Lower lobe of right lung (tissue), 2 donors: ENCODE measurements around the gene EPS8L3. TPM values are rescaled to one million over a fixed set of nuclear protein-coding genes. Genes with fewer than 3 reads are reported as not detected.

ENCODE experiments used
- ATAC-seq, 2 donors: fragments of 200-7000 bp; cut with Tn5 transposase; one replicate each; pipeline ENCODE4 v1.9.1; 2020 to 2022; ENCODE audit warnings: mild to moderate bottlenecking in 2 of 2, moderate library complexity in 2 of 2
- DNase-seq: peaks from one replicate; pipeline ENCODE4 v3.0.0-alpha.2; 2020
- H3K27ac ChIP-seq: fragments of 200-600 bp; one replicate; pipeline ENCODE4 v1.8.0; 2022
- H3K27me3 ChIP-seq: fragments of 200-600 bp; one replicate; pipeline ENCODE4 v1.8.0; 2022; ENCODE audit warnings: low read depth
- H3K36me3 ChIP-seq: fragments of 200-600 bp; one replicate; pipeline ENCODE4 v1.8.0; 2022; ENCODE audit warnings: mild to moderate bottlenecking
- H3K4me1 ChIP-seq: fragments of 200-600 bp; one replicate; pipeline ENCODE4 v1.8.0; 2022
- H3K4me3 ChIP-seq: fragments of 200-600 bp; one replicate; pipeline ENCODE4 v1.8.0; 2022; ENCODE audit warnings: mild to moderate bottlenecking
- H3K9me3 ChIP-seq: fragments of 200-600 bp; one replicate; pipeline ENCODE4 v1.8.0; 2022
- CTCF ChIP-seq: fragments of 200-600 bp; IDR thresholded peaks from one replicate; pipeline ENCODE4 v1.8.0; 2022; ENCODE audit warnings: antibody characterized with exemption, mild to moderate bottlenecking
- intact Hi-C: fragments of 100-400 bp; cut with DNase I; formaldehyde crosslinking; loops from one replicate; pipeline ENCODE4 v1.11.0; 2022
- total RNA-seq: library from RNA; stranded (reverse); fragmentation: NEBNext Ultra II Directional; extraction: Animal tissue kit (Norgen Biotek cat#: 25700); gene quantifications from one replicate; pipeline ENCODE4 v1.2.1, GENCODE V29; 2021
- donor health status: DM: no; HTN: yes; CAD: no; lungs with severe emphysema.

EPS8L3 gene
- total RNA-seq, 1 donor from 2014 or later, result not detected

GRCh38 chr1:109725510-109725909 is 38.2 kb downstream of the EPS8L3 start:
- DNase-seq (no peak), ATAC-seq (no peak)
- TF ChIP-seq CTCF, result no peak
- intact Hi-C loops, result no loop called here
- Histone ChIP-seq H3K9me3 (no peaks in the 10 kb centered on the region), H3K27ac (no peak overlapping the region), H3K4me3 (no peak overlapping the region), H3K27me3 (no peaks in the 10 kb centered on the region), H3K4me1 (no peaks in the 10 kb centered on the region), H3K36me3 (no peaks in the 10 kb centered on the region)

- DNase-seq, result no peak
- Histone ChIP-seq H3K4me1 (no peaks in the 10 kb centered on the region), H3K36me3 (no peaks in the 10 kb centered on the region), H3K4me3 (no peak overlapping the region), H3K27me3 (no peaks in the 10 kb centered on the region), H3K27ac (no peak overlapping the region), H3K9me3 (no peaks in the 10 kb centered on the region)
- ATAC-seq, result no peak
- no peak for TF ChIP-seq CTCF
- intact Hi-C loops, result no loop called here
Measured at GRCh38 chr1:109724933-109725332, 38.8 kb downstream of the EPS8L3 start.

- Histone ChIP-seq H3K36me3 (no peaks in the 10 kb centered on the region), H3K27me3 (no peaks in the 10 kb centered on the region), H3K4me3 (no peak overlapping the region), H3K9me3 (no peaks in the 10 kb centered on the region), H3K4me1 (no peaks in the 10 kb centered on the region), H3K27ac (no peak overlapping the region)
- ATAC-seq (no peak), DNase-seq (no peak)
- intact Hi-C loops, result no loop called here
- TF ChIP-seq CTCF, result no peak
Measured at GRCh38 chr1:109722908-109723691, 40.6 kb downstream of the EPS8L3 start.

GRCh38 chr1:109721971-109722370 is 41.8 kb downstream of the EPS8L3 start:
- Histone ChIP-seq H3K27ac (no peak overlapping the region), H3K27me3 (no peaks in the 10 kb centered on the region), H3K4me3 (no peak overlapping the region), H3K9me3 (no peaks in the 10 kb centered on the region), H3K4me1 (no peaks in the 10 kb centered on the region), H3K36me3 (no peaks in the 10 kb centered on the region)
- DNase-seq, result no peak
- intact Hi-C loops, result no loop called here
- ATAC-seq, result no peak
- no peak for TF ChIP-seq CTCF

GRCh38 chr1:109721042-109721441 is 42.7 kb downstream of the EPS8L3 start:
- Histone ChIP-seq H3K36me3 (no peaks in the 10 kb centered on the region), H3K9me3 (no peaks in the 10 kb centered on the region), H3K4me1 (no peaks in the 10 kb centered on the region), H3K4me3 (no peak overlapping the region), H3K27me3 (no peaks in the 10 kb centered on the region), H3K27ac (no peak overlapping the region)
- DNase-seq (no peak), ATAC-seq (no peak)
- intact Hi-C loops, result no loop called here
- no peak for TF ChIP-seq CTCF
